Measurements from ENCODE around the gene HACD2.

The HACD2 gene

DNA sequence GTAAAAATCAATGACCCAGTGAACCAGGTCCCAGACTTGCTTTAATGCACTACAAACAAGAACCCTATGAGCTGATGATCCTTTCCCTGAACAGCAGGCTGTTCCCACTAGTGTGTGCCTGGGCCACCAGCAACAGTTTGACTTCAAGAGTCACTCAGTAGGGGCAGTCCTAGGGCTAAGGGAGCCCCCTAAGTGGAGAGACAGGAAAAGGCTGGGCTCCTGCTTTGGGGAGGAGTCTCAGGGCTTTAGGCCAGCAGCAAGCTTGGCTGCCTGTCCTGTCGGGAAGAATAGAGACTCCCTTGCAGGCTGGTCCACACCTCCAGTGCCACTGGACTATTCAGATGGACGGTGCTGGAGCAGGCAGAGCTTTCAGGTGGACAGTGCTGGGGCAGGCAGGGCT, 106.5 kb downstream of the HACD2 start:
- DNase-seq: no peak

GRCh38 chr3:123476967-123477750, 107.7 kb downstream of the HACD2 start:
- no peak for DNase-seq

DNA sequence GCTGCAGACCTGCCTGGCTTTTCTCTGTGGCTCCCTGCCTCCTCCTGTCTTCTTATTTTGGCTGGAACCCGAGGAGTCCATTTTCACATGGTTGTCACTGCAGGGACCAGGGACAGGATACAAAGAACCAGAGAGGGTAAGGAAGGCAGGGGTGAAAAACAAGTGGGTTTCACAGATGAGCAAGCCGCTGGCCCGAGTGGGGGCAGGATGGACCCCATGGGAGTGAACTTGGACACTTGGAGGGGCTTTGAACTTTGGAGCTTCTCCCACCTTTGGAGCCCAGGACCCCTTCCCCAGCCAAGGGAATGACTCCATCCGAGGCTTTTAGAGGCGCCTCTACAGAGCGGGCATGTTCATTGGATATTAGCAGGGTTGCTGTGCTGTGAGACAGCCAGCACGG, 109.1 kb downstream of the HACD2 start:
- DNase-seq: no peak

DNA sequence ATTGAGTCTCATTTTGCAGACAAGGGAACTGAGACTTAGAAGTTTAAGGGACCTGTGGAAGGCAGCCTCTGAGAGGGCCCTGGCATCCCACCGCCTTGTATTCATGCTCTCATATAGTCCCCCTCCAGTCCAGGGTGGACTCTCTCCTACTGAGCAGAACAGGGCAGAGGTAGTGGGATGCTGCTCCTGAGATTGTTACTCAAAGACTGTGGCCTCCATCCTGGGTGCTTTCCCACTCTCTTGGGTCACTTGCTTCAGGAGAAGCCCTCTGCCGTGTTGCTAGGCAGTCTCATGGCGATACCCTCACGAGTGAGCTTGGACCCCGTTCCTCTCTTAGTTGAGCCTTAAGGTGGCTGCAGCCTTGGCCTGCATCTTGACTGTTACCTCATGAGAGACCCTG, 113.7 kb downstream of the HACD2 start:
- DNase-seq: no peak

DNA sequence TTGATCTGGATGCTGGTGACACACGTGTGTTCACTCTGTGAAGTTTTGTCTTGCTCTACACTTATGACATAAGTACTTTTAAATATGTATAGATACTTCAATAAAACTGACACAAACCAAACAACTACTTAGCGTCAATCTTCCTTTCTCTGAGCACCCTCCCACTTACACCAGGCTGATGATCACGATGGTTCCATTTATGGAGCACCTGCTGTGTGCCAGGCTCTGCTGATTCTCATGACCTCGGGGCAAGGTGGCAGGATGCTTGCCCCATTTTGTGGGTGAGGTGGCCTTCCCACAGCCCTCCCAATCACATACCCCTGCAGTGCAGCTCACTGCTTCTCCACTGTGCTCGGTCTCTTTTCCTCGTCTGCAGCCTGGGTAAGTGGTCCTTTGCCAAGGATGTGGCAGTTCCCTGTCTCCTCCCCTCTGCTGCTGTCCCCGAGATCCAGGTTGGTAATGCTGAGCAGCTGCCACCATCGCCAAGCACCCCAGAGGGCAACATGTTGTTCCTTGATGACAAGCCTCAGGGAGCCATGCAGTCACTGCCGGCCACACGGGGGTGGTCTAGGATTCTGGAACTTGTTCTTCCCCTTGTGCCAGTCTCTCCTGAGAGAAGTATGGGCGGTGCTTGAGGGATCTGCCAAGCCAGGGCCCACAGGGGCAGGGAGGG, 115.4 kb downstream of the HACD2 start:
- no peak for DNase-seq

DNA sequence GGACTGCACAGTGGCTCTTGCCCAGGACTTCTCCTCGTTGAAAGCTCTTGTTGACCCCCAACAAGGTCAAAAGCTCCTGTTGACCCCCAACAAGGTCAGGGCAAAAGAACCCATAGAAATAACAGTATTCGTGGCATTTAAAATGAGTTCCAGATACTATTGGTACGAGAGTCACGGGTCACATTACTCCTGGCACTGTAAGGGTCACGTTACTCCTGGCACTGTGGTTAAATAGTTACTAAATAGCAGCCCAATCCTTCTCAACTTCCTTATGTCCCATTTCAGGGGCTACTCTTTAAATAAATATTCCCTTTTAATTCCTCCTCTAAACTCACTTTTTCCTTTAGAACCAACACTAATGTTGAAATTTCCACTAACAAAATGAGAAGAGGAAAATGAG, 117.8 kb downstream of the HACD2 start:
- no peak for DNase-seq

- DNase-seq: no peak
Measured at GRCh38 chr3:123464211-123464610, 120.6 kb downstream of the HACD2 start.

GRCh38 chr3:123459862-123460261, 125.0 kb downstream of the HACD2 start:
- no peak for DNase-seq

DNA sequence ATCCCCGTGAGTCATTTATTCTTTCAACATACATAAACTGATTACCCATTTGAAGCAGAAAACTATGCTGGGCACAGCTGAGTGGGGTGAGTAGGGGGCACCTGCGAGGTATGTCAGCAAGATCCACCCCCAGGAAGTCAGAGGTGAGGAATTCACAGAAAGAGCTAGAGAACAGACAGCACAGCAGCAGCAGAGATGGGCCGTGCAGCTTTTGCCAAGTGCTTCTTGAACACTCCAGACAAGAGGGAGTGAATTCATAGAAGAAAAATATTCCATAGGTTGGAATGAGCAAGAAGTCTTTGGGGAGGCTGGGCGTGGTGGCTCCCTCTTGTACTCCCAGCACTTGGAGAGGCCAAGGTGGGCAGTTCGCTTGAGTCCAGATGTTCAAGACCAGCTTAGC, 126.6 kb downstream of the HACD2 start:
- no peak for DNase-seq

DNA sequence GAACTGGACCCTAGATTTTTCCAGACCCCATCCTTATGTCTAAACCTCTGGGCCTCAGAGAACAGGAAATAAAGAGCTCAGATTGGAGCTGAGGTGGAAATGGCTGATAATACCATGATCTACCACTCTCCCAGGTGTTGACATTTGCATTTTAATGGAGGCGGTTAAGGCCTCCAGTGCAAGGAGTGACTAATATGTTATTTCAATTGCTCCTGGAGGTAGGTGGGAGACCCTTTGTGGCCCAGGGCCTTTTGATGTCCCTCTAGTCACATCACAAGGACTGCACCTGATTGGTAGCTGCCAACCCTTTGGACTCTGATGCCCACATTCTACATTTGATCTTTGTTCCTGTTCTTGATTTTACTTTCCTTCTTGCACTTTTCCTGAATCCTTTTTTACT, 127.0 kb downstream of the HACD2 start:
- no peak for DNase-seq

DNA sequence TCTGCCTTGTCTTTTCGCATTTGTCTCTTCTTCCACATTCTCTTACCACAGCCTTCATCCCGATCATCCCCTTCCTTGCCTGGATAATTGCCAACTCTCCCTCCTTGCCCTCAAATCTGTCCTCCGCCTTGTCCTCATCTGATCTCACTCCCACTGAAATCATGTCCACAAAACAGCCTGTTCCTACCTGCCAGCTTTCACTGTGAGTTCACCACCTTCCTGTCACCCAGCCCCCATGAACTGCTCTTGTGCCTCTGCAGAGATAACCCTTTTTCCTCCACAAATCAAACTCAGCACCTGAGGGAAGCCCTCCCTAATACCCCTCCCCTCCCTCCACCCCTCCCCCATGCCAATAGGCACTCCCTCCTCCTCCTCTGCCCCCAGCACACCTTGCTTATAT, 131.2 kb downstream of the HACD2 start:
- DNase-seq: no peak

DNA sequence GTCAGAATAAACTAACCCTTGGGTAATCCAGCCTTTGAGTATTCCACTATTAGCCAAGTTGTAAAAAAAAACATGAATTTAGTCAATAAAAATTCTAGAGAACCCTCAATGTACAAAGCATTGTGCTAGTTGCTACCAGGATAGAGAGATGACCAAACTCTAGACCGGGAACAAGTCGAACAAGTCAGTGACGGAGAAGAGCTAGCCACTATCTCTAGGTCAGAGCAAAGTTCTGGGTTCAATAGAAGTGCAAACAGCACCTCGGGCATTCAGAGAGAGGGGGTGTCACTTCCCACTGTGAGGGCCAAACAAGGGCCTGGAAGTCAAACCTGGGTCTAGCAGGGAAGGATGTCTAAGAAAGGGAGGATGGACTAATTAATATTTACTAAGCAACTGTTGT, 133.7 kb downstream of the HACD2 start:
- no peak for DNase-seq

DNA sequence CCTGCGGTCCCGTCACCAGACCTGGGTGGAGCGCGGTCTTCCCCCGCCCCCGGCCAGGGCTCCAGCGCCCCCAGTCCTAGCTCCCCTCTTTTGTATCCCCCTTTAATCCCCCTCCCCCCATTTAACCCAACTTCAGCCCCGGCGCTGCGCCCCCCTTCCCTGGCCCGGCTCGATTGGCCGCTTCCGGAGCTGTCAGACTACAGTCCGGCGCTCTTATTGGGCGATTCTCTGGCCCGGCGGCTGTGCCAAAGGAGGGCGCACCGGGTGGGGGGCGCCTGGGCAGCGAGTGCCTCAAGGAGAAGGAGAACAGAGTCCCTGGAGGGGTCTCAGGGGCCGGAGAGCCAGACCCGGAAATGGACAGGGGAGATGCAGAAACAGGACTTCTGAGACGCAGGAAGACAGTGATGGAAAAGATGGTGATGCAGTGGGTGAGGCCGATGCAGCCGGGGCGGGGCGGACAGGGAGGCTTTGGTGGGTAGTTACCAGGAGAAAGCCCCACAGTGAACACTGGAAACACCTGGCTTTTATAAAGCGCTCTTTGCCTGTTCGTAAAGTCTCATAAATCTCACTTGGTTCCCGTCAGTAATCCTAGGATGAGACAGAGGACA, 134.8 kb downstream of the HACD2 start:
- no peak for DNase-seq

- no peak for DNase-seq
Measured at GRCh38 chr3:123449102-123449996, 135.5 kb downstream of the HACD2 start.

DNA sequence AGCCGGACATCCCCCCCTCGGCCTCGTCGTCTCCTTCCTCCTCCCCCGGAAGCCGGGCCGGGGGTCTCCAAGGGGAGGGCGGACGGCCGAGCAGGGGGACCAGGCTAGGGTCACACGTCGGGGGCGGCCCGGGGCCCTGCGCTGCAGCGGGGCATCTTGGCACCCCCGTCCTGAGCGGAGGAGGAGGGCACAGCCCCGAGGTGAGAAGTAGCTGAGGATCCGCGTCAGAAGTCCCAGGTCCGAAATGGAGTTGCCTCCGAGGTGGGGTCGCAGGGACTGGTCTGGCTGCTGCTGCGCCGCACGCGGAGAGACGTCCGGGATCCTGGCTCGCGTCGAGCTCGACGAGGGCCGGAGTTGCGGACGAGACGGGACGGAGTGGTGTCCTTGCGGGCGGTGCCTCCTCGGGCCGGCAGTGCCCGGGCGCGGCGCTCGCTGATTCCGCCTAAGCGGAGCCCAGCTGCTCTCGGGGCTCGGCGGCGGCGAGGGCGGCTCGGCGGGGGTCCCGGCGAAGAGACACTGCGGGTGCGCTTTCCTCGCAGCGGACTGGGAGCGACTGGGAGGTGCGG, 136.2 kb downstream of the HACD2 start, which contains the start of gene ADCY5:
Gene ADCY5 (minus strand): TSS at position 555 of the 566 bp plus-strand sequence. CDS start 545 bp downstream, at position 10.
- DNase-seq: no peak

GRCh38 chr3:123447749-123448517, 136.9 kb downstream of the HACD2 start:
- DNase-seq: peak; percentile 43

DNA sequence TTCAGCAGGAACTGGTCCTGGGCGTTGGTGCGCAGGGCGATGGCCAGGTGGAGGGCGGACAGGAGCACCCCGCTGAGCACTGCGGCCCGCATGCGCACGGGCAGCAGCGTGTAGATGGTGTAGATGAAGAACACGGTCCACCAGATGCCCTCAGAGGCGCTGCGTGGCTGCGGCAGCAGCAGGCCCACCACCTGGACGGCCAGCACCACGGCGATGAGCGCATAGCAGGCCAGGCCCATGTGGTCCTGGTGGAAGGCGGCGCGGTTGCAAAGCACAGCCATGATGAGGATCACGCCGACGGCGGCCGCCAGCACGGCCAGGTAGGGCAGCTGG, 137.5 kb downstream of the HACD2 start:
- no peak for DNase-seq

DNA sequence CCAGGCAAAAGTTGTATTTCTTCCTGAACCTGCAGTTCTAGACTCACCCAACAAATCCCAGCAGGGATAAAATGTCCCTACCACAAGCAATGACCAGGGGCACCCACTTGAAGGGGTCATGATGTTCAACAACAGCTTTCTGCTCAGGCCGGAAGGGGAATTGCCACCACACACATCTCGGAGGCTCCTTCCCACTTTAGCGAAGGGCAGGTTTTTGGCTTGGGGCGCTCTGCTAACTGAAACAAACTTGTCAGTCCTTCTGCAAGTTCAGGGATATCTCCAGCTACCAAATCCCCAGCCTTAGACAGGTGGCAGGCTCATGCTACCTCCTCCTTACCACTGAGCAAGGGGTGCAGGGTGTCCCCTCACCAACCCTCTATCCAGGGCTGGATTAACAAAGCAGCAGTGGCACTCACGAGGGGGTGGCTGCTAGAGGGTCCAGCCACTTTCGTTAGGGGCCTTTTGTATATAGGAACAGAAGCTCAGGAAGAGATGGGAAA, 138.2 kb downstream of the HACD2 start:
- no peak for DNase-seq

DNA sequence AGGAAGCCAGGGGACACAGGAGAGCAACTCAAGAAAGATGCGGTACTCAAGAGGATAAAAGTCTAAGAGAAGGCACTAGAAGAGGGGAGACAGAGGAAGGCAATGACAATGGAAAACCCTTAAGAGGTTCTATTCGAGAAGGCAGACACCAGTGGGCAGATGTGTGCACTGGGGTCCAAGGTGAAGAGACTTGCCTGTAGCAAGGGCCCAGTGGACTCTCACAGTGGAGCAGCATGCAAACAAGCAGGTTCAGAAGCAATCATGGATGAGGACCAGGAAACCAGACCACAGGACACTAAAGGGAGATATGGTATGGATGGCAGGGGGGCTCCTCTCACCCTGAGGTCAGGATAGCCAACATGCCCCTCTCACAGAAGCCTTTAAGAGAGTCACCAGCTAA, 138.6 kb downstream of the HACD2 start:
- no peak for DNase-seq

DNA sequence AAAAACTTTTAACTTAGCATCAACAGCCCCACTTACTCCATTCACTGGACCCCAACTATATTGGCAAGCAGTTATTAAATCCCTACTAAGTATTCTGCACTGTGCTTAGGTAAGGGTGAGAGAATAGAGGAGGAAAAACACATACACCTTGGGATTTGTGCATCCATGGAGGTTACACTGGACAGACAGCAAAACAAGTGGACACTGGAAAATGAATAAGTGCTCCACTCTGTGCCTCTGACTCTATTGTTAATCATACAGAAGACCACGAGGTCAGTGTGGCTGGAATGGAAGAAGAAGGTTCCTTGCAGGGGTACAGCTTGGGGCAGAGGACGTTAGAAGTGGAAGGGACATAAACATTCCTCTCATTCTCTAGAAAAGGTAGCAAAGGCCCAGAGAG, 139.2 kb downstream of the HACD2 start:
- DNase-seq: no peak

DNA sequence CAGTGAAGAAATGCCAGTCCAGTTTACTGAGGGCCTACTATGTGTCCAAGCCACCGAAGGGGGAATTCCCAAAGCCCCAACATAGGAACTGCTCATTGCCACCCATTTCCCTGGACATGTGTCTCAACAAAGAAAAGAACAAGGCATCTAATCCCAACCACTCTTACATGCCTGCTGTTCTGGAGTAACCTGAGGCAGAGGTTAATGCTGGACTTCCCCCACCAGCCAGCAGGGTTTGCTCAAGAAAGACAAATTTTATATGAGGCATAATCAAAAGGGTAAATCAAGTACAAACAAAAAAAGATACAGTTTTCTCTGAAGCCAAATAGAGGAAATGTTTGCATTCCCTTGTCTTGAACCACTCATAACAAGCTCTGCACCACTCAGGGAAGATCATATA, 140.1 kb downstream of the HACD2 start:
- no peak for DNase-seq

DNA sequence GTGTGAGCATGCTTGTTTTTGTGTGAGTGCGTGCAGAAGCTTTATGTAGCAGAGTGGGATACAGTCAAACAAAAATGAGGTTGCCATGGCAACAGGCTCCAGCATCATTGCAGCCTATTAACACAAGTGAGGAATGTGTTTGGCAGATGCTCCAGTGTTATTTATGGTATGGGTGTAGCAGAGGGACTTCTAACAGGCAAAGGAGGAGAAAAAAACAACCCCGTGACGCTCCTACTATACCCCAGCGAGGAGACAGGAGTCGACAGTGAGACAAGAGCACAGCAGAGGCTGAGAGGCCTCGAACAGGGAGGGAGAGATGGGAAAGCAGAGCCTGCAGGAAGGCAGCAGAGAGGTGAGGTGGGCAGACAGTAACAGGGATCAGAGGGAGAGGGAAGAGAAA, 140.8 kb downstream of the HACD2 start:
- no peak for DNase-seq
